Stimulated activated memory B cell treated with anti-CD40 and anti-IgM and Interleukin-4, amounts not matched to agents 10 μg/mL and 1 μg/mL and 100 μg/mL, for 72 hours (primary cell): Measurements from ENCODE around the gene DNAH14.
A peak's percentile ranks its signal among the peaks of the same experiment; 100 is the strongest.

Experiments
- ATAC-seq: fragments of 150-1000 bp; cut with Tn5 transposase; 2 replicates; pipeline ENCODE4 v1.10.0; 2021
- H3K27ac Mint-ChIP-seq: one replicate; pipeline ENCODE4 v1.8.0; 2022; ENCODE audit warnings: mild to moderate bottlenecking, mixed read lengths
- H3K27me3 Mint-ChIP-seq: one replicate; pipeline ENCODE4 v1.8.0; 2022; ENCODE audit warnings: mixed read lengths
- H3K36me3 Mint-ChIP-seq: one replicate; pipeline ENCODE4 v1.8.0; 2022; ENCODE audit warnings: mixed read lengths
- H3K4me1 Mint-ChIP-seq: one replicate; pipeline ENCODE4 v1.8.0; 2022; ENCODE audit warnings: mixed read lengths
- H3K4me3 Mint-ChIP-seq: one replicate; pipeline ENCODE4 v1.8.0; 2022; ENCODE audit warnings: mild to moderate bottlenecking, moderate library complexity, mixed read lengths
- H3K9me3 Mint-ChIP-seq: one replicate; pipeline ENCODE4 v1.8.0; 2022; ENCODE audit warnings: mixed read lengths

Gene DNAH14

DNA sequence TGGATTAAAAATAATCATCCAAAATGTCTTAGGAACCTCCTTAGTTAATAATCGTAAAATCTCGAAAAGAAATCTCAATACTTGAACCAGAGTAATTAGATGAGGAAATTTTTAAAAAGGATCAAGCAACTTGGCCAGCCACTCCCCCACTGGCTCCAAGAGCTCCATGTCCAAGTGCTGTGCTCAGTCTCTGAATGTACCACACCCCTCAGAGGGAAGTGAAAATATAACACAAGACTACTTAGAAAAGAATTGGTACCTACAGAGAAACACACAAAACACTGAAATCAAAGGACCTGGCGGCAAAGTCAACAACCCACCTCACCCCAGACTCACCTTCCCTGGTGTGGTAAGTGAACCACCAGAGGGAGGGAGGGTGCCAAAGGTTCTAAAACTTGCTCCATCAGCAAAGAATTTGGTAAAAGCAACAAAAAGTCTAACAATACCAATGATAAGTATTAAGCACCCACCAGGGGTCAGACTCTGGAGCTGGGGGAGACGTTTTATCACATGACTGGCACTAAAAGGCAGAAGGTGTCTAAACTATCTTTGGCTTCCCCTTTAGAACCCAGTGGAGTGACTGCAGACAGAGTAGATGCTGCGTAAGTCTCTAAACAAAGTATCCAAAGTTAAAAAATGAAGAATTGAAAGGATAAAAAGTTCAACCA lies 484.4 kb downstream of the DNAH14 start:
- no peak for ATAC-seq
- H3K4me1 Mint-ChIP-seq = peaks cover 22% of the 10 kb centered on the region

GRCh38 chr1:225415307-225415706 lies 485.8 kb downstream of the DNAH14 start:
- Mint-ChIP-seq H3K4me3 (no peak overlapping the region), H3K9me3 (no peaks in the 10 kb centered on the region), H3K27me3 (no peaks in the 10 kb centered on the region), H3K36me3 (peaks cover 60% of the 10 kb centered on the region), H3K27ac (no peak overlapping the region), H3K4me1 (peaks cover 17% of the 10 kb centered on the region)
- no peak for ATAC-seq

More for the DNA sequence above, 484.4 kb downstream of the DNAH14 start:
- Mint-ChIP-seq H3K27ac (no peak overlapping the region), H3K4me3 (no peak overlapping the region), H3K36me3 (peaks cover 69% of the 10 kb centered on the region), H3K9me3 (no peaks in the 10 kb centered on the region), H3K27me3 (no peaks in the 10 kb centered on the region)

DNA sequence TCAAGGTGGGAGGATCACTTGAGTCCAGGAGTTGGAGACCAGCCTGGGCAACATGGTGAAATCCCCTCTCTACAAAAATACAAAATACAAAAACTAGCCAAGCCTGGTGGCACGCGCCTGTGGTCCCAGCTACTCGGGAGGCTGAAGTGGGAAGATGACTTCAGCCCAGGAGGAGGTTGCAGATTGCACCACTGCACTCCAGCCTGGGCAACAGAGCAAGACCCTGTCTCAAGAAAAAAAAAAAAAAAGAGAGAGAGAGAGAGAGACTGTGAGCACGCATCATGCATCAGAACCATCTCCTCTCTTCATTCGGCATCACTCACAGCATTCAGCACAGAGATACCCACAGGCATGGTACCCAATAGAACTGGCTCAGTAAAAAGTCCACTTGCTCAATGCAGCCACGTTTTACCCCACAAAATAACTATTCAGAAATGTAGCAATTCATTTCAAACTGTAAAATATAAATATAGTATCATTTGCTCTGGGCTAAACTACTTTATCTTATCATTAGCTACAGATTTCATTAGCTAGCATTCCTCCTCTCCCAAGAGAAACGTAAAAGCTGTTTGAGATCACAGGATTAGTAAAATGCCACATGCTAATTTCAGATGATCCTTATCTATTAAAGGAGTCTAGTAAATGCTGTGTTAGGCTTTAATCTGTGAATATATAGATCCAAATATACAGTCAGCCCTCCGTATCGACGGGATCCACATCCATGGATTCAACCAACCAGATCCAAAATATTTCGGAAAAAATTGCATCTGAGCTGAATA lies 486.7 kb downstream of the DNAH14 start:
- Mint-ChIP-seq H3K36me3 (peaks cover 54% of the 10 kb centered on the region), H3K9me3 (no peaks in the 10 kb centered on the region), H3K27me3 (no peaks in the 10 kb centered on the region), H3K4me1 (peaks cover 13% of the 10 kb centered on the region), H3K4me3 (no peak overlapping the region), H3K27ac (no peak overlapping the region)
- no peak for ATAC-seq

GRCh38 chr1:225418059-225418458 lies 488.6 kb downstream of the DNAH14 start:
- no peak for ATAC-seq
- no peak overlapping the region for H3K27ac Mint-ChIP-seq
- peaks cover 27% of the 10 kb centered on the region for H3K4me1 Mint-ChIP-seq
- peaks cover 50% of the 10 kb centered on the region for H3K36me3 Mint-ChIP-seq
- no peaks in the 10 kb centered on the region for H3K27me3 Mint-ChIP-seq
- H3K4me3 Mint-ChIP-seq = no peak overlapping the region
- no peaks in the 10 kb centered on the region for H3K9me3 Mint-ChIP-seq

DNA sequence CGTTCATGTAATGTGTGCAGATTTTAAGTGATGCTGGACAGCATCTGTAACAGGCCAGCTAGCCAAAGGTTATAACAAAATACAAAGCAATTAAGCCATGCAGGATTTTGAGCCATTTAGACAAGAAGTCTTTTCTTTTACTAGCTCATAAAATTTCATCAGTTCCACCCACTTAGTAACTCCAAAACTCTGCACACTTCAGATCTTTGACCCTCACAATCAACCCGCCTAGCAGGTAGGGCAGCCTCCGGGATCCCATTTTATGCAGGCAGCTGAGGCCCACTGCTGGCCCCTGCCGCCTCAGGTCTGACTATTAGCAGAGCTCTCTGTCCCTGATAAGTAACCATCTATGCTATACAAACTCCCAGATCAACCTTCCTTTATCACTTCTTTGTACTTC lies 489.1 kb downstream of the DNAH14 start:
- no peak for ATAC-seq
- H3K9me3 Mint-ChIP-seq = no peaks in the 10 kb centered on the region
- H3K27ac Mint-ChIP-seq = no peak overlapping the region
- no peaks in the 10 kb centered on the region for H3K27me3 Mint-ChIP-seq
- peaks cover 33% of the 10 kb centered on the region for H3K4me1 Mint-ChIP-seq
- H3K4me3 Mint-ChIP-seq = no peak overlapping the region
- peaks cover 55% of the 10 kb centered on the region for H3K36me3 Mint-ChIP-seq

GRCh38 chr1:225422031-225422605 lies 492.6 kb downstream of the DNAH14 start:
- H3K27ac Mint-ChIP-seq = peak overlapping the region; percentile 71
- H3K9me3 Mint-ChIP-seq = no peaks in the 10 kb centered on the region
- H3K4me3 Mint-ChIP-seq = no peak overlapping the region
- no peaks in the 10 kb centered on the region for H3K27me3 Mint-ChIP-seq
- H3K36me3 Mint-ChIP-seq = peaks cover 34% of the 10 kb centered on the region
- no peak for ATAC-seq
- peaks cover 49% of the 10 kb centered on the region for H3K4me1 Mint-ChIP-seq

DNA sequence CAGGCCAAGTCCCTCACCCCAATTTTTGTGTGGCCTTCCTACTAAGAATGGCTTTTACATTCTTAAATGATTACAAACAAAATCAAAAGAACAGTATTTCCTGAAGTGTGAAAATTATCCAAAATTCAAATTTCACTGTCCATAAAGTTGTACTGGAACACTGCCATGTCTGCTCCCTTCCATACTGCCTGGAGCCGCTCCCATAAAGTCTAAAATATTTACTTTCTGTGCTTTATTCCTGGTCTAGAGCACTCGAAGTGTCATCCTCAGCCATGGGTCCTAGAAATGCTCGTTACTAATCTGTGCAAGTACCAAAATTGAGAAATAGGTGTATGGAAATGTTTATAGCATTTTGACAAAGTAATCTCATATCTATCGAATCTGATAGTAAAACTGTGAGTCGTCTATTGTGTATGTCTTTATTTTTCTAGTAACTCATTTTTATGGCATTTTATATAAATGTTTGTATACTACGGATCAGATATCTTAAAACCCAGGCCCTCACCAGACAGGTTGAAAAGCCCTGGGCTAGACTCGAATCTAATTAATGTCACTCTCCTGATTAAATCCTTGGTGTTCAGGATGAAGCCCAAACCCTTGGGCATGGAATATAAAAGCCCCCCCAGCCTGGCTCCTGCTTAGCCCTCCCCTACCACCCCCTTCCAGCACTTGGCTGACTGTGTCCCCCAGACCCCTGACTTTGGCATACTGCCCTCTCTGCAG lies 493.5 kb downstream of the DNAH14 start:
- peaks cover 49% of the 10 kb centered on the region for H3K4me1 Mint-ChIP-seq
- no peaks in the 10 kb centered on the region for H3K27me3 Mint-ChIP-seq
- H3K36me3 Mint-ChIP-seq = peaks cover 30% of the 10 kb centered on the region
- no peaks in the 10 kb centered on the region for H3K9me3 Mint-ChIP-seq
- no peak for ATAC-seq
- no peak overlapping the region for H3K4me3 Mint-ChIP-seq
- H3K27ac Mint-ChIP-seq = peak overlapping the region; percentile 65

- Mint-ChIP-seq H3K27ac (peak overlapping the region; percentile 65), H3K4me1 (peaks cover 49% of the 10 kb centered on the region), H3K27me3 (no peaks in the 10 kb centered on the region), H3K9me3 (no peaks in the 10 kb centered on the region), H3K4me3 (no peak overlapping the region), H3K36me3 (peaks cover 24% of the 10 kb centered on the region)
- no peak for ATAC-seq
Measured at GRCh38 chr1:225423518-225423855, 494.0 kb downstream of the DNAH14 start.

- Mint-ChIP-seq H3K27ac (no peak overlapping the region), H3K9me3 (no peaks in the 10 kb centered on the region), H3K4me3 (no peak overlapping the region), H3K4me1 (peaks cover 49% of the 10 kb centered on the region), H3K27me3 (no peaks in the 10 kb centered on the region), H3K36me3 (peaks cover 17% of the 10 kb centered on the region)
- ATAC-seq = no peak
Measured at GRCh38 chr1:225424562-225425200, 495.2 kb downstream of the DNAH14 start.

GRCh38 chr1:225425201-225425786 lies 495.8 kb downstream of the DNAH14 start:
- Mint-ChIP-seq H3K27me3 (no peaks in the 10 kb centered on the region), H3K27ac (peak overlapping the region; percentile 37), H3K9me3 (no peaks in the 10 kb centered on the region), H3K36me3 (peaks cover 17% of the 10 kb centered on the region), H3K4me3 (peak overlapping the region; percentile 29), H3K4me1 (peaks cover 49% of the 10 kb centered on the region)
- no peak for ATAC-seq

DNA sequence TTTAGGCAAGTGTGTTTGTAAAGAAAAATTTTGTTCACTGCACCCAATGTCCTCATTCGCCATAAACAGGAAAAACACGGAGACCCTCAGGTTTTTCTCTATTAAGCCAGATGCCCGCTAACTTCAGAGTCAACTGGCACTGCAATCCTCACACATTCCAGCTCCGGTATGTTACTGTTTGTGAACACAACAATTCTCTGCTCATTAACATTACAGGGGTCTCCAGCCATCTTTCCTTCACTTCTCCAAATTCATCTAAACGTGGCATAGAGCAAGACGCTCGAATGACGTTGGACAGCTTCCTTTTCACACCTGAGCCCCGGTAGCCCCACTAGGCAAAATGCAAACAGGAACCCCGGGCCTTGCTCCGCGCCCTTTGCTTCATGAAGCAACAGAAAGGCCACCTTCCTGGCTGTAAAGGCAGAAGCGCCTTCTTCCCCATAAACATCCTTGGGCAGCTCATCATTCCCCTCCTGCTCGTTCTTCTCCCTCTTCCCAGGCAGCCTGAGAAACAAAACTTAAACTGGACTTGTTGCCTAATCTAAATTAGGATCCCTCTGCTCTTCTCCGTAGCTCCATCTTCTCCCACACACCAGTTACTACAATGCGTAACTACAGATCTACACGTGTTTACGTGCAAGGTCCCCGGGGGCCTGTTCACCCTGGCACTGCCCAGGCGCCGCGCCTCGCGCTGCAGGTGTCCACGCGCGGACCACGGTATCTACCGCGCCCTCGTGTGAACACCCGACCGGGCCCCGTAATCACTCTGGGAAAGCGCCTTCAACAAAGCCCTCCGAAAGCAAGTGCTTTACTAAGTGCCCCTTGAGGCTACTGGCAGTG lies 497.1 kb downstream of the DNAH14 start:
- H3K4me3 Mint-ChIP-seq = peak overlapping the region; percentile 86
- no peaks in the 10 kb centered on the region for H3K27me3 Mint-ChIP-seq
- peak; percentile 46 for ATAC-seq
- H3K4me1 Mint-ChIP-seq = peaks cover 49% of the 10 kb centered on the region
- H3K27ac Mint-ChIP-seq = peak overlapping the region; percentile 46
- H3K36me3 Mint-ChIP-seq = peaks cover 17% of the 10 kb centered on the region
- H3K9me3 Mint-ChIP-seq = no peaks in the 10 kb centered on the region

- no peaks in the 10 kb centered on the region for H3K27me3 Mint-ChIP-seq
- H3K36me3 Mint-ChIP-seq = peaks cover 9% of the 10 kb centered on the region
- no peaks in the 10 kb centered on the region for H3K9me3 Mint-ChIP-seq
- H3K4me1 Mint-ChIP-seq = peaks cover 41% of the 10 kb centered on the region
- peak within 1 kb of the TSS; percentile 46 for H3K27ac Mint-ChIP-seq
- peak within 1 kb of the TSS; percentile 86 for H3K4me3 Mint-ChIP-seq
- ATAC-seq = peak; percentile 69
Measured at GRCh38 chr1:225427235-225428067, 498.0 kb downstream of the DNAH14 start, which contains the start of gene LBR. LBR (minus strand) TSS chr1:225428038; CDS start chr1:225424075, 3,963 bp downstream.
